ENCODE measurements around the gene ANKRD35.
"Not testable (repeated sequence)": the region's sequence is repeated elsewhere in the genome, so short reads cannot be mapped to it uniquely, and the experiment has no call there.

ANKRD35 gene

GRCh38 chr1:145849356-145850160, 36.1 kb downstream of the ANKRD35 start:
- DNase-seq: no peak

- DNase-seq: no peak
Measured at GRCh38 chr1:145847827-145848226, 37.8 kb downstream of the ANKRD35 start.

- no peak for DNase-seq
Measured at GRCh38 chr1:145846201-145846612, 39.5 kb downstream of the ANKRD35 start.

GRCh38 chr1:145845514-145846161, 40.0 kb downstream of the ANKRD35 start, which contains the start of gene NUDT17:
NUDT17 (plus strand) TSS chr1:145845630; CDS start chr1:145845641, 11 bp downstream.
- DNase-seq: peak; percentile 51

- DNase-seq: peak; percentile 41
Measured at GRCh38 chr1:145845144-145845513, 40.5 kb downstream of the ANKRD35 start.

GRCh38 chr1:145843031-145843430, 42.6 kb downstream of the ANKRD35 start:
- no peak for DNase-seq

GRCh38 chr1:145837656-145838055, 48.0 kb downstream of the ANKRD35 start:
- no peak for DNase-seq

GRCh38 chr1:145830810-145831209, 54.9 kb downstream of the ANKRD35 start:
- not testable (repeated sequence) for DNase-seq

GRCh38 chr1:145828367-145829026, 57.2 kb downstream of the ANKRD35 start:
- DNase-seq: no peak

- DNase-seq: no peak
Measured at GRCh38 chr1:145827966-145828365, 57.7 kb downstream of the ANKRD35 start.

GRCh38 chr1:145826030-145826429, 59.6 kb downstream of the ANKRD35 start:
- DNase-seq: no peak

GRCh38 chr1:145824499-145824842, 61.2 kb downstream of the ANKRD35 start:
- DNase-seq: peak; percentile 39

- peak; percentile 89 for DNase-seq
Measured at GRCh38 chr1:145823565-145824498, 61.8 kb downstream of the ANKRD35 start, which contains the start of the genes POLR3C and RNF115. POLR3C (plus strand) TSS chr1:145824200; CDS start chr1:145825777, 1,577 bp downstream. RNF115 (minus strand) TSS chr1:145824095; CDS start chr1:145823873, 222 bp downstream.

- DNase-seq: not testable (repeated sequence)
Measured at GRCh38 chr1:145822779-145823331, 62.8 kb downstream of the ANKRD35 start.

- DNase-seq: not testable (repeated sequence)
Measured at GRCh38 chr1:145818095-145818494, 67.6 kb downstream of the ANKRD35 start.

Measured in DMS79 treated with DMSO at 0.1 percent for 48 hours (cell line).